ENCODE measurements around the gene PHF1. TPM values are rescaled to one million over a fixed set of nuclear protein-coding genes. Genes with fewer than 3 reads are reported as not detected.

Gene PHF1
- total RNA-seq, 1 donor from 2014 or later, result 58.1 TPM

GRCh38 chr6:33419580-33420490, 9.0 kb downstream of the PHF1 start, which contains the start of gene SYNGAP1:
TSS of gene SYNGAP1 (plus strand) at chr6:33420065. CDS start at chr6:33420265, 200 bp downstream.
- no peak for DNase-seq (ENCODE audit: low spot score, unreplicated experiment)
- Mint-ChIP-seq H3K27me3 (no peaks in the 10 kb centered on the region), H3K4me1 (ENCODE audit: low read depth) (peaks cover 45% of the 10 kb centered on the region), H3K27ac (peak within 1 kb of the TSS; percentile 99), H3K9me3 (ENCODE audit: low read depth) (no peaks in the 10 kb centered on the region), H3K4me3 (ENCODE audit: low read depth) (peak within 1 kb of the TSS; percentile 62), H3K36me3 (ENCODE audit: insufficient read depth) (peaks cover 2% of the 10 kb centered on the region)
- TF ChIP-seq CTCF (IDR thresholded peaks at IDR 0.05; ENCODE audit: unreplicated experiment), result no peak

- H3K4me1 Mint-ChIP-seq (ENCODE audit: low read depth), result peaks cover 48% of the 10 kb centered on the region
- H3K36me3 Mint-ChIP-seq (ENCODE audit: insufficient read depth), result no peaks in the 10 kb centered on the region
- no peak for TF ChIP-seq CTCF (IDR thresholded peaks at IDR 0.05; ENCODE audit: unreplicated experiment)
- no peak overlapping the region for H3K27ac Mint-ChIP-seq
- peak overlapping the region; percentile 62 for H3K4me3 Mint-ChIP-seq (ENCODE audit: low read depth)
- H3K9me3 Mint-ChIP-seq (ENCODE audit: low read depth), result no peaks in the 10 kb centered on the region
- no peak for DNase-seq (ENCODE audit: low spot score, unreplicated experiment)
- no peaks in the 10 kb centered on the region for H3K27me3 Mint-ChIP-seq
Observed at GRCh38 chr6:33420491-33421343, 9.9 kb downstream of the PHF1 start.

- H3K4me3 Mint-ChIP-seq (ENCODE audit: low read depth), result peak overlapping the region; percentile 15
- no peak overlapping the region for H3K27ac Mint-ChIP-seq
- no peaks in the 10 kb centered on the region for H3K27me3 Mint-ChIP-seq
- H3K36me3 Mint-ChIP-seq (ENCODE audit: insufficient read depth), result no peaks in the 10 kb centered on the region
- no peak for DNase-seq (ENCODE audit: low spot score, unreplicated experiment)
- TF ChIP-seq CTCF (IDR thresholded peaks at IDR 0.05; ENCODE audit: unreplicated experiment), result no peak
- peaks cover 48% of the 10 kb centered on the region for H3K4me1 Mint-ChIP-seq (ENCODE audit: low read depth)
- no peaks in the 10 kb centered on the region for H3K9me3 Mint-ChIP-seq (ENCODE audit: low read depth)
Observed at GRCh38 chr6:33421344-33421643, 10.5 kb downstream of the PHF1 start.

- Mint-ChIP-seq H3K36me3 (ENCODE audit: insufficient read depth) (no peaks in the 10 kb centered on the region), H3K4me1 (ENCODE audit: low read depth) (peaks cover 45% of the 10 kb centered on the region)
Observed at GRCh38 chr6:33423777-33424176, 13.0 kb downstream of the PHF1 start.

More at GRCh38 chr6:33423777-33424176, 13.0 kb downstream of the PHF1 start:
- no peaks in the 10 kb centered on the region for H3K27me3 Mint-ChIP-seq
- no peak overlapping the region for H3K27ac Mint-ChIP-seq
- H3K9me3 Mint-ChIP-seq (ENCODE audit: low read depth), result no peaks in the 10 kb centered on the region
- no peak for TF ChIP-seq CTCF (IDR thresholded peaks at IDR 0.05; ENCODE audit: unreplicated experiment)
- no peak for DNase-seq (ENCODE audit: low spot score, unreplicated experiment)
- peak overlapping the region; percentile 85 for H3K4me3 Mint-ChIP-seq (ENCODE audit: low read depth)

All from progenitor cell of endocrine pancreas (in vitro differentiated cells).